HCT116 (cell line): ENCODE data around the gene FLT3LG.

Experiments
- ATF3 ChIP-seq: IDR thresholded peaks from 2 replicates; pipeline ENCODE4 v1.6.1; 2012
- CTCF ChIP-seq, 3 experiments: fragments of 200-600 bp in 1 of 3; sonication (generic) in 1 of 3; IDR thresholded peaks in 2 of 3; conservative IDR thresholded peaks in 1 of 3; 2 replicates each; pipeline ENCODE4 v1.5.1; 2012 to 2017; ENCODE audit warnings: low read depth in 2 of 3, low read length in 2 of 3, antibody characterized with exemption in 1 of 3, borderline replicate concordance in 1 of 3, control low read depth in 1 of 3, mild to moderate bottlenecking in 1 of 3, mixed read lengths in 1 of 3, mixed run types in 1 of 3, moderate library complexity in 1 of 3; ENCODE audit not compliant: insufficient read depth in 1 of 3
- EZH2 ChIP-seq: fragments of 200-600 bp; sonication (generic); IDR thresholded peaks from 2 replicates; pipeline ENCODE4 v1.6.1; 2017; ENCODE audit warnings: antibody characterized with exemption, mixed run types
- MAX ChIP-seq: IDR thresholded peaks from 2 replicates; pipeline ENCODE4 v1.6.1; 2012
- POLR2AphosphoS5 ChIP-seq: IDR thresholded peaks from 2 replicates; pipeline ENCODE4 v1.6.1; 2011; ENCODE audit warnings: mild to moderate bottlenecking, low read depth, low read length, moderate library complexity
- REST ChIP-seq: IDR thresholded peaks from 2 replicates; pipeline ENCODE4 v1.6.1; 2012; ENCODE audit warnings: low read depth
- YY1 ChIP-seq: IDR thresholded peaks from 2 replicates; pipeline ENCODE4 v1.6.1; 2011; ENCODE audit warnings: low read length, low read depth, moderate library complexity, mild to moderate bottlenecking; ENCODE audit not compliant: insufficient replicate concordance; ENCODE audit errors: extremely low read depth

- TF ChIP-seq CTCF (IDR thresholded peaks at IDR 0.05 in 2 of 3, conservative IDR thresholded peaks at IDR 0.05 in 1 of 3; ENCODE audit: borderline replicate concordance in 1 of 3, insufficient read depth in 1 of 3, low read depth in 2 of 3, low read length in 2 of 3) (peak; percentile 62 to 84 (median 73); a peak in 5 of 6 replicates), YY1 (no peak), EZH2 (no peak), ATF3 (no peak), REST (no peak), POLR2AphosphoS5 (no peak), MAX (no peak)
Measured at GRCh38 chr19:49475995-49476880, 2.2 kb downstream of the FLT3LG start.
